SH-SY5Y (cell line): ENCODE measurements around the gene CDCA7L.

Source experiments
- GATA2 ChIP-seq: IDR thresholded peaks from 2 replicates; pipeline ENCODE4 v1.6.1; 2011; ENCODE audit warnings: mild to moderate bottlenecking, low read depth, low read length
- GATA3 ChIP-seq: IDR thresholded peaks from 2 replicates; pipeline ENCODE4 v1.6.1; 2011; ENCODE audit warnings: low read depth, mild to moderate bottlenecking, low read length, moderate library complexity

The CDCA7L gene

GRCh38 chr7:21908746-21909145, 37.0 kb downstream of the CDCA7L start:
- TF ChIP-seq GATA2 (no peak), GATA3 (no peak)

- TF ChIP-seq GATA2 (no peak), GATA3 (no peak)
Observed at GRCh38 chr7:21903020-21903786, 42.5 kb downstream of the CDCA7L start.

GRCh38 chr7:21902240-21902639, 43.5 kb downstream of the CDCA7L start:
- TF ChIP-seq GATA3 (no peak), GATA2 (no peak)

GRCh38 chr7:21898265-21898930, 47.3 kb downstream of the CDCA7L start:
- TF ChIP-seq GATA3: no peak
- no peak for TF ChIP-seq GATA2

- TF ChIP-seq GATA2: peak; percentile 25; the same call in 1 of the 2 replicates
- TF ChIP-seq GATA3: no peak
Observed at GRCh38 chr7:21893401-21893800, 52.3 kb downstream of the CDCA7L start.

GRCh38 chr7:21891291-21891690, 54.4 kb downstream of the CDCA7L start:
- TF ChIP-seq GATA2: no peak
- no peak for TF ChIP-seq GATA3

- no peak for TF ChIP-seq GATA3
- TF ChIP-seq GATA2: no peak
Observed at GRCh38 chr7:21887779-21888178, 57.9 kb downstream of the CDCA7L start.

GRCh38 chr7:21887353-21887752, 58.3 kb downstream of the CDCA7L start:
- TF ChIP-seq GATA2 (no peak), GATA3 (no peak)

- no peak for TF ChIP-seq GATA3
- TF ChIP-seq GATA2: no peak
Observed at GRCh38 chr7:21886396-21886795, 59.3 kb downstream of the CDCA7L start.

GRCh38 chr7:21884496-21884895, 61.2 kb downstream of the CDCA7L start:
- TF ChIP-seq GATA3: no peak
- TF ChIP-seq GATA2: no peak

- no peak for TF ChIP-seq GATA3
- TF ChIP-seq GATA2: no peak
Observed at GRCh38 chr7:21883069-21883468, 62.6 kb downstream of the CDCA7L start.

- TF ChIP-seq GATA3: no peak
- TF ChIP-seq GATA2: no peak
Observed at GRCh38 chr7:21869785-21870402, 75.8 kb downstream of the CDCA7L start.

- no peak for TF ChIP-seq GATA3
- no peak for TF ChIP-seq GATA2
Observed at GRCh38 chr7:21868576-21868850, 77.2 kb downstream of the CDCA7L start.

- TF ChIP-seq GATA3 (no peak), GATA2 (no peak)
Observed at GRCh38 chr7:21867816-21868575, 77.7 kb downstream of the CDCA7L start.

GRCh38 chr7:21867226-21867625, 78.5 kb downstream of the CDCA7L start:
- no peak for TF ChIP-seq GATA3
- TF ChIP-seq GATA2: no peak
